DOHH2 (cell line): ENCODE measurements around the gene CHRDL2.

Experiments used
- H3F3A ChIP-seq: fragments of 200-600 bp; sonication (generic), shearing (Covaris generic); 2 replicates; pipeline ENCODE4 v1.6.0; 2016; ENCODE audit warnings: antibody characterized with exemption, mild to moderate bottlenecking; ENCODE audit not compliant: control insufficient read depth, insufficient read depth
- H3K27ac ChIP-seq: fragments of 200-600 bp; sonication (generic); 2 replicates; pipeline ENCODE4 v1.5.1; 2014; ENCODE audit warnings: low read depth, mild to moderate bottlenecking, low read length, moderate library complexity
- H3K27me3 ChIP-seq: fragments of 200-600 bp; sonication (generic); 2 replicates; pipeline ENCODE4 v1.6.1; 2014; ENCODE audit warnings: mild to moderate bottlenecking, low read length, mixed read lengths; ENCODE audit not compliant: control insufficient read depth
- H3K36me3 ChIP-seq: fragments of 200-600 bp; sonication (generic); 2 replicates; pipeline ENCODE4 v1.6.1; 2014; ENCODE audit warnings: mild to moderate bottlenecking, low read length, moderate library complexity, mixed read lengths; ENCODE audit not compliant: control insufficient read depth
- H3K4me1 ChIP-seq: fragments of 200-600 bp; sonication (generic); 2 replicates; pipeline ENCODE4 v1.6.1; 2014; ENCODE audit warnings: mild to moderate bottlenecking, low read length, mixed read lengths; ENCODE audit not compliant: control insufficient read depth
- H3K4me2 ChIP-seq: fragments of 200-600 bp; sonication (generic); 2 replicates; pipeline ENCODE4 v1.6.0; 2014; ENCODE audit warnings: mild to moderate bottlenecking, low read length, moderate library complexity
- H3K4me3 ChIP-seq: fragments of 200-600 bp; sonication (generic); 2 replicates; pipeline ENCODE4 v1.5.1; 2014; ENCODE audit warnings: mild to moderate bottlenecking, low read length, mixed read lengths
- H3K79me2 ChIP-seq: fragments of 200-600 bp; sonication (generic); 2 replicates; pipeline ENCODE4 v1.6.1; 2014; ENCODE audit warnings: mild to moderate bottlenecking, low read length, mixed read lengths; ENCODE audit not compliant: control insufficient read depth
- H3K9me2 ChIP-seq: fragments of 200-600 bp; sonication (generic); replicated peaks from 2 replicates; pipeline ENCODE4 v1.6.1; 2014; ENCODE audit warnings: mild to moderate bottlenecking, low read length, mixed read lengths; ENCODE audit not compliant: control insufficient read depth
- H3K9me3 ChIP-seq: fragments of 200-600 bp; sonication (generic); 2 replicates; pipeline ENCODE4 v1.6.1; 2014; ENCODE audit warnings: antibody characterized with exemption, low read length, mixed read lengths; ENCODE audit not compliant: control insufficient read depth, insufficient read depth
- H4K20me1 ChIP-seq: fragments of 200-600 bp; sonication (generic); 2 replicates; pipeline ENCODE4 v1.6.0; 2014; ENCODE audit warnings: low read depth, mild to moderate bottlenecking, antibody characterized with exemption, low read length, moderate library complexity; ENCODE audit not compliant: control insufficient read depth, insufficient read depth
- EZH2phosphoT487 ChIP-seq: fragments of 200-600 bp; sonication (generic); IDR thresholded peaks from 2 replicates; pipeline ENCODE4 v1.6.1; 2017; ENCODE audit warnings: borderline replicate concordance, mild to moderate bottlenecking, antibody characterized with exemption, low read length, moderate library complexity, mixed read lengths
- TF ChIP-seq, protein P1 (sequence below): fragments of 200-600 bp; sonication (generic); IDR thresholded peaks from one replicate; pipeline ENCODE4 v1.5.1; 2014; ENCODE audit warnings: antibody characterized with exemption, mild to moderate bottlenecking, low read depth, low read length; ENCODE audit not compliant: poor library complexity, severe bottlenecking

CHRDL2 gene

DNA sequence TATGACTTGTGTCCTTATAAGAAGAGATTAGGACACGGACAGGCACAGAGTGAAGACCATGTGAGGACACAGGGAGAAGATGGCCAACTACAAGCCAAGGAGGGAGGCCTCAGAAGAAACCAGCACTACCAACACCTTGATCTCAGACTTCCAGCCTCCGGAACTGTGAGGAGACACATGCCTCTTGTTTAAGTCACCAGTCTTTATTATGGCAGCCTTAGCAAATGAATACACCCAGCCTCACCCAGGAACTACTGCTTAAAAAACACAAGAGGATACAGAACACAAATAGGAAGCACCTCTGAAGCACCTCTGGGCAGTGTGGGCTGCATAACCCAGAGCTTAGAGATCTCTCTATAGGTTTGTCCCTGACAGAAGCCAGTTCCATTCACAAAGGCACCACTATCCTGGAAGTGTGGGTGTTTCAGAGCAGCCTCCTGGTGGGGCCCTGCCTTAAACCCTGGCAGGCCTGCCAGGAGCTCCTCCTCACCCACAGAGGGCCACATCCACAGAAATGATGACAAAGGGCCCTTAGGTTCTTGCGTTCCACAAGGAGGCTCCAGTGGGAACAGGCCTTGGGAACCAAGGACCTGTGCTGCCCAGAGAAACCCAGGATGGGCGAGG, 58.8 kb downstream of the CHRDL2 start:
- Histone ChIP-seq H3K4me2 (no peak overlapping the region), H3K4me3 (no peak overlapping the region), H3K27ac (no peak overlapping the region)

DNA sequence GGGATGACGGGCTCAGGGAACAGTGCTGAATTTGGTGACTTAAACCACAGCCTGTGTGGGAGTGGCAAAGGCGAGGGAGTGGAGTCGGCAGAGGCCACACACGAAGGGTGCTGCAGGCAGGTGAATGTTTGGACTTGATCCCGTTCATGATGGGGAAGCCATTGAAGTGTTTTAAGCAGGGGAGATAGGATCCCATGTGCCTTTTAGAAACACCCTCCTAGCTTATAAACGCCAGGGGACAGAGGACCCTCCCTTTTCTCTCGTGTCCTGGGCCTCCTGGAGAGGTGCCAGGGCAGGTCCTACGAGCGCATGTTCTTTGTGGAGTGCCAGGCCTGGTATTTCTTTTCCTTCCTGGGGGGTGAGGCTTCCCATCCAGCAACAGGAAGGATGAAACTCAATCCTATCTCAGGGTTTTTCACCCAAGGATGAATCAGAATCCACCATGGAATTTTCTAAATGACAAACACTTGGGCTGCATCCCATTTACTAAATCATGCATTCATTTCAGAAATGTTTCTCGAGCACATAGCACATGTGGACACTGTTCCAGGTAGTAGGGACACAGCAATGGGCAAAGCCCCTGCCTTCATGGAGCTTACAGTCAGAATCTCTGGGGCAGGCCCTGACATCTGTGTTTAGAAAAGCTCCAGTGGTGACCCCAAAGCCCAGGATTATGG, 59.6 kb downstream of the CHRDL2 start:
- Histone ChIP-seq H3K27me3 (no peaks in the 10 kb centered on the region), H4K20me1 (no peaks in the 10 kb centered on the region), H3K9me2 (no peaks in the 10 kb centered on the region), H3K4me1 (no peaks in the 10 kb centered on the region), H3K4me3 (no peak overlapping the region), H3F3A (no peaks in the 10 kb centered on the region), H3K27ac (no peak overlapping the region), H3K79me2 (no peaks in the 10 kb centered on the region), H3K4me2 (no peak overlapping the region), H3K9me3 (no peaks in the 10 kb centered on the region), H3K36me3 (no peaks in the 10 kb centered on the region)
- TF ChIP-seq, protein P1, sequence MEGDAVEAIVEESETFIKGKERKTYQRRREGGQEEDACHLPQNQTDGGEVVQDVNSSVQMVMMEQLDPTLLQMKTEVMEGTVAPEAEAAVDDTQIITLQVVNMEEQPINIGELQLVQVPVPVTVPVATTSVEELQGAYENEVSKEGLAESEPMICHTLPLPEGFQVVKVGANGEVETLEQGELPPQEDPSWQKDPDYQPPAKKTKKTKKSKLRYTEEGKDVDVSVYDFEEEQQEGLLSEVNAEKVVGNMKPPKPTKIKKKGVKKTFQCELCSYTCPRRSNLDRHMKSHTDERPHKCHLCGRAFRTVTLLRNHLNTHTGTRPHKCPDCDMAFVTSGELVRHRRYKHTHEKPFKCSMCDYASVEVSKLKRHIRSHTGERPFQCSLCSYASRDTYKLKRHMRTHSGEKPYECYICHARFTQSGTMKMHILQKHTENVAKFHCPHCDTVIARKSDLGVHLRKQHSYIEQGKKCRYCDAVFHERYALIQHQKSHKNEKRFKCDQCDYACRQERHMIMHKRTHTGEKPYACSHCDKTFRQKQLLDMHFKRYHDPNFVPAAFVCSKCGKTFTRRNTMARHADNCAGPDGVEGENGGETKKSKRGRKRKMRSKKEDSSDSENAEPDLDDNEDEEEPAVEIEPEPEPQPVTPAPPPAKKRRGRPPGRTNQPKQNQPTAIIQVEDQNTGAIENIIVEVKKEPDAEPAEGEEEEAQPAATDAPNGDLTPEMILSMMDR, result no peak
- no peak for TF ChIP-seq EZH2phosphoT487

More for the DNA sequence above, 58.8 kb downstream of the CHRDL2 start:
- TF ChIP-seq EZH2phosphoT487, result no peak
- TF ChIP-seq, protein P1, result no peak
- no peaks in the 10 kb centered on the region for H3K36me3 ChIP-seq
- H3K9me3 ChIP-seq, result no peaks in the 10 kb centered on the region
- H3F3A ChIP-seq, result no peaks in the 10 kb centered on the region
- H3K9me2 ChIP-seq, result no peaks in the 10 kb centered on the region
- no peaks in the 10 kb centered on the region for H3K27me3 ChIP-seq
- H3K4me1 ChIP-seq, result no peaks in the 10 kb centered on the region
- no peaks in the 10 kb centered on the region for H3K79me2 ChIP-seq
- no peaks in the 10 kb centered on the region for H4K20me1 ChIP-seq

DNA sequence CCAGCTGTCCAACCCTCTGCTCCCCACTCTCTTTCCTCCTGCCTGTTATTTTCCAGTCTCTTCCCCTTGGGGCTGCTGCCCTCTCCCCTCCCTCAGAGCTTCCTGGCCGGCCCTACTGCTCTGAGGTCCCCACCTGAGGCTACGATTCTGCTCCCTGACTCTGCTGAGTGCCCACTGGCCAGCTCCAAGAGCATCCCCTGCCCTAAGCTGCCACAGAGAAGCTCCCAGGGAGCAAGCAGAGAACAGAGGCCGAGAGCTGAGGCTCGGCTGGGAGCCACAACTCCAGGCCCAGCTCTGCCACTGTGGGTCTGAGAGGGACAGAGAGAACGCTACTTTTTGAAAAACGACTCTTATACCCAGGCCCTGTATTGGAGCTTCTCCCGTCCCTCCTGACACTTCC, 61.1 kb downstream of the CHRDL2 start:
- H3K27ac ChIP-seq, result no peak overlapping the region
- H3K4me2 ChIP-seq, result no peak overlapping the region
- H3K79me2 ChIP-seq, result no peaks in the 10 kb centered on the region
- H3F3A ChIP-seq, result no peaks in the 10 kb centered on the region
- H3K36me3 ChIP-seq, result no peaks in the 10 kb centered on the region
- no peaks in the 10 kb centered on the region for H4K20me1 ChIP-seq
- no peaks in the 10 kb centered on the region for H3K27me3 ChIP-seq
- no peaks in the 10 kb centered on the region for H3K4me1 ChIP-seq
- H3K9me2 ChIP-seq, result no peaks in the 10 kb centered on the region
- no peak overlapping the region for H3K4me3 ChIP-seq
- no peaks in the 10 kb centered on the region for H3K9me3 ChIP-seq
- no peak for TF ChIP-seq EZH2phosphoT487
- TF ChIP-seq, protein P1, result no peak
